ENCODE measurements around the gene GRIA4.

The GRIA4 gene

GRCh38 chr11:105793092-105793491, 183.2 kb downstream of the GRIA4 start:
- no peak for DNase-seq

- DNase-seq = no peak
Measured at GRCh38 chr11:105799263-105799662, 189.4 kb downstream of the GRIA4 start.

- DNase-seq = no peak
Measured at GRCh38 chr11:105799728-105800462, 190.0 kb downstream of the GRIA4 start.

GRCh38 chr11:105802390-105802789, 192.5 kb downstream of the GRIA4 start:
- no peak for DNase-seq

GRCh38 chr11:105811242-105811641, 201.4 kb downstream of the GRIA4 start:
- DNase-seq = no peak

- no peak for DNase-seq
Measured at GRCh38 chr11:105821372-105821771, 211.5 kb downstream of the GRIA4 start.

- DNase-seq = no peak
Measured at GRCh38 chr11:105821781-105822180, 211.9 kb downstream of the GRIA4 start.

GRCh38 chr11:105823495-105824033, 213.7 kb downstream of the GRIA4 start:
- DNase-seq = no peak

- DNase-seq = no peak
Measured at GRCh38 chr11:105824457-105825013, 214.7 kb downstream of the GRIA4 start.

GRCh38 chr11:105825141-105825540, 215.3 kb downstream of the GRIA4 start:
- no peak for DNase-seq

- DNase-seq = no peak
Measured at GRCh38 chr11:105827906-105828305, 218.0 kb downstream of the GRIA4 start.

- no peak for DNase-seq
Measured at GRCh38 chr11:105829084-105829483, 219.2 kb downstream of the GRIA4 start.

- no peak for DNase-seq
Measured at GRCh38 chr11:105834461-105834860, 224.6 kb downstream of the GRIA4 start.

- no peak for DNase-seq
Measured at GRCh38 chr11:105838668-105839384, 229.0 kb downstream of the GRIA4 start.

GRCh38 chr11:105840391-105840790, 230.5 kb downstream of the GRIA4 start:
- no peak for DNase-seq

GRCh38 chr11:105852403-105852802, 242.5 kb downstream of the GRIA4 start:
- no peak for DNase-seq

- DNase-seq = no peak
Measured at GRCh38 chr11:105854269-105854668, 244.4 kb downstream of the GRIA4 start.

GRCh38 chr11:105856954-105857353, 247.1 kb downstream of the GRIA4 start:
- DNase-seq = no peak

GRCh38 chr11:105857728-105858127, 247.9 kb downstream of the GRIA4 start:
- DNase-seq = no peak

- DNase-seq = no peak
Measured at GRCh38 chr11:105858841-105859240, 249.0 kb downstream of the GRIA4 start.

GRCh38 chr11:105860105-105860504, 250.2 kb downstream of the GRIA4 start:
- no peak for DNase-seq

- no peak for DNase-seq
Measured at GRCh38 chr11:105861225-105861624, 251.4 kb downstream of the GRIA4 start.

GRCh38 chr11:105862736-105863367, 253.0 kb downstream of the GRIA4 start:
- DNase-seq = no peak
